Stimulated activated CD8-positive, alpha-beta memory T cell treated with anti-CD3 and anti-CD28 coated beads, Interleukin-7, amount 100 ng/mL, for 48 hours (primary cell): ENCODE data around the gene HNRNPDL.
"Not testable (repeated sequence)": the region's sequence is repeated elsewhere in the genome, so short reads cannot be mapped to it uniquely, and the experiment has no call there.

Experiments
- DNase-seq, 2 donors: peaks; one replicate each; pipeline ENCODE4 v3.0.0-alpha.2; 2020; ENCODE audit warnings: low read depth in 1 of 2; ENCODE audit errors: extremely low read depth in 1 of 2

The HNRNPDL gene

GRCh38 chr4:82433791-82434190 is 3.5 kb upstream of the HNRNPDL start:
- DNase-seq: no peak

GRCh38 chr4:82432596-82432995 is 2.3 kb upstream of the HNRNPDL start:
- no peak for DNase-seq

GRCh38 chr4:82431831-82432230 is 1.6 kb upstream of the HNRNPDL start:
- no peak for DNase-seq

- no peak for DNase-seq
Observed at GRCh38 chr4:82430964-82431745, 893 bp upstream of the HNRNPDL start.

- no peak for DNase-seq
Observed at GRCh38 chr4:82429728-82430192, 502 bp downstream of the HNRNPDL start.

DNA sequence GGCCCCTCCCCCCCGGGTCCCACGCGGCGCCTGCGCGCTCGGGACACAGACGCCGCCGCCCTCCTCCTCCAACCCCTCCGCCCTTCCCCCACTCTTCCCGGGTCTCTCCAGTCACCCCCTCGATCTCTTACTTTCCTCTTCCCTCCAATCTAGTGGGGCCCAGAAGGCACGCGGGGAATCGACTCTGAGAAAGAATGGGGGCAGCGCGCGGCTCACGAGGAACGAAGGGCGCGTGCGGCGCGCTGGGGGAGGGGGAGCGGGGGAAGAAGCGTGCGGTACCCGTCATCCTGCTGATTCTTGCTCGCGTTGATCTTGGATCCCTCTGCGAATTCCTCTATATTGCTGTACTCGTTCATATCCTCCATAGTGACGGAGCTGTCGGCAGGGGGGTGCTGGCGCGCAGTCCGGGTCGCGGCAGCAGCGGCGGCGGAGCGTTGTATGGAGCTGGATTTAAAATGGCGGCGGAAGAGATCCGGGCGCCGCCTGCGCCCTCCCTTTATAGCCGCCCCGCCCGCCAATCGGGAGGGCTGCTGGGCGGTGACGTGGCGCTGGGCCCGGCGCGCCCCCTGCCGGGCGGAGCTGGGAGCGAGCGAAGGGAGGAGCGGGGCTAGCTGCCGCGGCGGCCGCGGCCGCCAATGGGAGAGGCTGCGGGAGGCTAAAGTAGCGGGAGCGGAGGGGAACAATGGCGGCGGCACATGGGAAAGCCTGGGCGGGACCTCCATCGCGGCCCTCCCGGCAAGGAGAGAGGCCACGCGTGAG is 1.1 kb downstream of the HNRNPDL start:
- peak; percentile 80 to 84 for DNase-seq

DNA sequence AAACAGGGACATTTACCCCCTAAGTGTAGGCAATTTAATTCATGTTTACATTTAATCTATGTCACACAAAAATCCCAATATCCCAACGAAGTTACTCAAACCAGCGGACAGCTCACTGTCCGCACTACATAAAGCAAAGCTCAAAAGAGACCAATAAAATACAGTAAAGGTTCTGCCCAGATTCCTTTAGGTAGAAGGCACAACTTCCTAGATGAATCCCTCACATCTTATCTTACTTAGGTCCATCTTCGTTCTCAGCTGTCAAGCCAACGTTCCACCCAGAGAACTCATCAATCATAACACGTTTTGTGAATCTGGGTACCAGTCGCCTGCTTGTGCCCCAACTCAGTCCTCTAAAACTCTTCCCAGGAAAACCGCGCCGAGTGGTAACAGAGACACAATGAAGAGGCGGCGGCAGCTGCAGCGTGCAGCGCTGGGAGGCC is 1.7 kb downstream of the HNRNPDL start:
- DNase-seq: no peak

DNA sequence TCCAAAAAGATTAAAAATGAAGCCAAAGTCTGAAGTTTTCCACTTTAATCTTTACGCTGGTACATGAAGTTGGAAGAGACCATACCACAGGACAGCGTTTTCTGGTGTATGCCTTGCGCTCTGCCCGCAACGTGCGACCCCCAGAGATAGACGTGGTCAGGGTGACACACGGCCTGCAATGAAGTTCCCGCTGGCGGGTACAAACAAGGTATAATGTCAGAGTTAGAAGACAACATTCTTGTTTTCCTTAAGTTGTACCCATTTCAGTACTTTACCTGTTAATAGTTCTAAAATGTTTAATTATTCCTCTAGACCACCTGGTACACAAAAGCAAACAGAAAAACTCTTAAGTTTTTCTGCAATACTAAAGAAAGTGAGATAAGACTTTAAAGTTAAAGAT is 4.8 kb downstream of the HNRNPDL start:
- DNase-seq: no peak

DNA sequence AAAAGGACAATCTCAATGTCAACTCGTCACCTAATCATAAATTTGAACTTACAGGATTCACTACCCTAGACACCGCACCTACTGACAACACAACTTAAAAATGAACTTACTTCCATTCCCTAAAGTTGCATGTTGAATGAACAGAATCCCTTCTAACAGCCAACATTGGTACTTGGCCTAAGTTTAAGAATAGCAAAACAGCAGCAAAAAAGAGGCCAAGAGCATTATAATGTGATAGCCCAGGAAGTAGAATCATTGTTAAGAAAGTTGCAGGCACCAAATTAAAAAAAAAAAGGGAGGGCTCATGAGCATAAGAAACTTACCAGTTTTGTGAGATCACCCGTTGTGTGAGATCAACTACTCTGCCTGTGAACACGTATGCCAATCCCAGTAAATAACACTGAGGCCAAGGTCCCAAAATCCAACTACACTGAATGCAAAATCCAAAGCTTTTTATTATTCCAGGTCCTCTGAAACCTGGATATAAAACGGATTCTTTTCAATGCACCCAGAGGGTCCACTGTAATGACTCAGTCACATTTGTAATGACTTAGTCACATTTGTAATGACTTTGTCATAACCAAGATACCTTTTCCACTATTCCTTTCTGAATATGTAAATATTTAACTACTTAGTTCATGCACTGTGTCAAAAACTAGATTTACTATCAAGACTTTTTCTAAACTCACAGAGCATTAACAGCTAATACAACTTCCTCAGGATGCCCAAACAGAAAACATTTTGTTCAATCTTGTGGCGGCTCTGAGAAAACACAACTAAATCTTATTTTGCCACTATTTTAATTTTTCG is 6.8 kb downstream of the HNRNPDL start:
- no peak for DNase-seq

DNA sequence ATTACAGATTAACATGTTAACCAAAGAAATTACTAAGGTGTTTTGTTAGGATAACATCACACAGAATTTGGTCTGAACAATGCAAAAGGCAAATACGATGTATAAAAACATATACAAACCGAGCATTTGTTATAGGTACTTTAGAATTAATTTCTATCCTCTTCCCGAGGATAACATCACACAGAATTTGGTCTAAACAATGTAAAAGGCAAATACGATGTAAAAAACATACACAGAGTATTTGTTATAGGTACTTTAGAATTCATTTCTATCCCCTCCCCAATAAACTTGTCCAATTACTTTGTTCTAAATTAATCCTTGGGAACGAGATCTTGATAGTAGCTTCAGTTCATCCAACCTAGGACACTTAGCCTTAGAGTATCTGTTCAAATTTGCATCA is 7.6 kb downstream of the HNRNPDL start:
- DNase-seq: no peak

DNA sequence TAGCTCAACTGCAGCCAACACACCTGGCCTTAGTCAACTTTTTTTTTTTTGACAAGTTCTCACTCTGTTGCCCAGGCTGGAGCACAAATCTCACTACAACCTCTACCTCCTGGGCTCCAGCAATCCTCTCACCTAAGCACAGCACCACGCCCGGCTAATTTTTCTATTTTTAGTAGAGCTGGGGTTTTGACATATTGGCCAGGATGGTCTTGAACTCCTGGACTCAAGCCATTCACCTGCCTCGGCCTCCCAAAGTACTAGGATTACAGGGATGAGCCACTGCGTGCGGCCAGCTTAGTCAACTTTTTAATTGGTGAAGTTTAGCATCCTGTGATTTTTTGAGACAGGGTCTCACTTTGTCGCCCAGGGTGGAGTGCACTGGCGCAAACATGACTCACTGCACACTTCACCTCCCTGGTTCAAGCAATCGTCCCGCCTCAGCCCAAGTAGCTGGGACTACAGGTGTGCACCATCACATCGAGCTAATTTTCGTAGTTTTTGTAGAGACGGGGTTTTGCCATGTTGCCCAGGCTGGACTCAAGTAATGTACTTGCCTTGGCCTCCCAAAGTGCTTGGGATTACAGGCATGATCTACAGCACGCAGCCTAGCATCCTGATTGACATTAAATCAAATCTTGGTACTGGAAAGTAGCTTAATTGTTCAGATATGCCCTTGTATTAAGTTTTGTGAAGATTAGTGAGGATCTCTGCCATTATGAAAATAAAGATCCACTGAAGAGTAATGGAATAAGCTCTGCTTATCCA is 8.3 kb downstream of the HNRNPDL start:
- no peak for DNase-seq

DNA sequence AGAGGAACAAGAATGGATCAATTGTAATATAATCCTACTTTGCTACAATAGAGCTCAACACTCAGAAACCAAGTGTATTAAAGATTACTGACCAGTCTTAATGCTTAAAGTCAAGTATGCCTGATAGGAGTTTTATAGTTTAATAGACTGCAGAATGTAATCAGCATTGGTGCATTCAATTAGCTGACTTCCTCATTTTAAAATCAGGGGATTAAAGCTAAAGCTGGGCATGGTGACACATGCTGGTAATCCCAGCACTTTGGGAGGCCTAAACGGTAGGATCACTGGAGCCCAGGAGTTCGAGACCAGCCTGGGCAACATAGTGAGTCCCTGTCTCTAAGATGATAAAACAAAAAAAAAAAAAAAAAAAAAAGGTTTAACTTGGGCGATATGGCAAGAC is 10.8 kb downstream of the HNRNPDL start:
- DNase-seq: no peak

DNA sequence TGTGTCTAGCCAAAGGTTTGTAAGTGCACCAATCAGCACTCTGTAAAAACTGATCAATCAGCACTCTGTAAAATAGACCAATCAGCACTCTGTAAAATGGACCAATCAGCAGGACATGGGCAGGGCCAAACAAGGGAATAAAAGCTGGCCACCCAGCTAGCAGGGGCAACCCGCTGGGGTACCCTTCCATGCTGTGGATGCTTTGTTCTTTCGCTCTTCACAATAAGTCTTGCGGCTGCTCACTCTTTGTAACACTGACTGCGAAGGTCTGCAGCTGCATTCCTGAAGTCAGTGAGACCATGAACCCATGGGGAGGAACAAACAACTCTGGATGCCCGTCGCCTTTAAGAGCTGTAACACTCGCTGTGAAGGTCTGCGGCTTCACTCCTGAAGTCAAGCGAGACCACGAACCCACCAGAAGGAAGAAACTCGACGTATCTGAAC is 14.3 kb downstream of the HNRNPDL start:
- DNase-seq: no peak

- DNase-seq: not testable (repeated sequence)
Observed at GRCh38 chr4:82415061-82415460, 15.2 kb downstream of the HNRNPDL start.

GRCh38 chr4:82403725-82404124 is 26.5 kb downstream of the HNRNPDL start:
- DNase-seq: no peak

DNA sequence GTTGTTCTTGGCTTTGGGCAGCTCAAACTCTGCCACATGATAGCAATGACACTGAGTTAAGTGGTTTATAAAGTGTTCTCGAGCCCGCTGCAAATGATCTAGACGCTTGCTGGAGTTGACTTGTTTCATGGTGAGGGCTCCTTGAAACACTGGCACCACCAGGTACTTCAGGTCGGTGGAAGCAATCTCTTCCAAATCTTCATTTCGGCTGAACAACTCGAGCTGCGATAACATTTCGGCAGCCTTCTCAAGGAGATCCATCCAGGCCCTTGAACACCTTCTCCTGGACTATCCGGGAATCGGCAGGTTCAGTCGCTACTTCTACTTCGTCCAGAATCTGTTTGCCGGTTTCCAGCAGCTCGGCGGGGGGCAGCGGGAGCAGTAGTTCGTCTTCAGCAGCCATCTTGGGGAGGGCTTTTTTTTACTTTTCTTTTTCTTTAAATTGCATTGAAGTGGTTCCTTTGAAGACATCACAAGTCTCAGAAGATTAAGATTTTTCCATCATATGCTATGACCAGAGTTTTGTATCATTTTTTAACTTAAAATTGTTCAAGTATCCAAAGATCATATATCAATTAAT is 28.0 kb downstream of the HNRNPDL start:
- DNase-seq: no peak

DNA sequence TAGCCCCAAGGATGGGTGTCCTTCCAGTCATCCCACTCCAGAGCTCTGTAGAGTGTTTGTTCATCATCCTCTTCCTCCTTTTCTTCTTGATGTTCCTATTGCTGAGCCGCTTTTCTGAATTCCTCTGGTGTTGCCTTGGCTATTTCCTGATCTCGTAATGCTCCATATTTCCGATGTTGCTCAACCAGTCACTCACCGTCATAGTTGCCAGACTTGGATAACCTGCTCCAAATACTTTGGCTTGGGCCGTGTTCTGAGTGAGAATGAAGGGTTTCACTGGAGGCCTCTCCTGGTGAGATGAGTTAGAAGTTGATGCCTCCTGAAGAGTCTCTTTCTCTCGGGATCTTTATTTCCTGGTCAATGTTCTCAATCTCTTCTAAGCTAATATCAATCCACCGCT is 28.7 kb downstream of the HNRNPDL start:
- DNase-seq: no peak

- no peak for DNase-seq
Observed at GRCh38 chr4:82398263-82398662, 32.0 kb downstream of the HNRNPDL start.

- no peak for DNase-seq
Observed at GRCh38 chr4:82397527-82397926, 32.7 kb downstream of the HNRNPDL start.

- no peak for DNase-seq
Observed at GRCh38 chr4:82394896-82395295, 35.4 kb downstream of the HNRNPDL start.
